Endothelial cell of umbilical vein (primary cell): Measurements from ENCODE around the gene SRPK2. TPM values are rescaled to one million over a fixed set of nuclear protein-coding genes. Genes with fewer than 3 reads are reported as not detected.

ENCODE experiments used
- BruUV-seq: library from RNA; stranded (reverse); fragments of 400-500 nt; replicated peaks from 2 replicates; lab custom pipeline; 2021; lab: Mats Ljungman, UMichigan
- CTCF ChIA-PET: fragments of 300-600, 350-600 bp; sonication (Branson Sonifier 250); formaldehyde crosslinking; loops from one replicate; lab custom pipeline; 2021; ENCODE audit warnings: antibody characterized with exemption, inconsistent platforms; lab: Charles Lee
- POLR2A ChIA-PET: fragments of 300-600, 350-600 bp; sonication (Branson Sonifier 250); formaldehyde crosslinking; loops from one replicate; lab custom pipeline; 2021; ENCODE audit warnings: antibody characterized with exemption, inconsistent platforms; lab: Charles Lee
- DNase-seq: peaks from one replicate; pipeline ENCODE4 v3.0.0-alpha.2; 2011; ENCODE audit warnings: low read depth, low spot score
- FAIRE-seq: peaks from 2 replicates; lab custom pipeline; 2011; peaks lifted over from hg19 to GRCh38; lab: Jason Lieb, UNC
- H2AFZ ChIP-seq: 2 replicates; pipeline ENCODE4 v1.6.0; 2012; ENCODE audit warnings: low read depth, low read length, control low read depth, inconsistent platforms
- H3K27ac ChIP-seq: 2 replicates; pipeline ENCODE4 v1.5.1; 2011; ENCODE audit warnings: low read depth, mild to moderate bottlenecking, control low read depth, low read length, moderate library complexity; ENCODE audit not compliant: insufficient read depth
- H3K27me3 ChIP-seq, 2 experiments: 2 replicates each; pipeline versions ENCODE4 v1.6.0 to v1.6.1; 2011; ENCODE audit warnings: low read length in 2 of 2, mixed read lengths in 1 of 2; ENCODE audit not compliant: control insufficient read depth in 2 of 2, insufficient read depth in 2 of 2
- H3K36me3 ChIP-seq, 2 experiments: 2 replicates in 1 of 2; 3 replicates in 1 of 2; pipeline ENCODE4 v1.5.1; 2011; ENCODE audit warnings: low read length in 2 of 2, mild to moderate bottlenecking in 1 of 2, moderate library complexity in 1 of 2; ENCODE audit not compliant: control insufficient read depth in 2 of 2, insufficient read depth in 2 of 2; ENCODE audit errors: extremely low read depth in 1 of 2
- H3K4me1 ChIP-seq: 3 replicates; pipeline ENCODE4 v1.5.1; 2011; ENCODE audit warnings: mild to moderate bottlenecking, low read length; ENCODE audit not compliant: control insufficient read depth, insufficient read depth; ENCODE audit errors: extremely low read depth
- H3K4me2 ChIP-seq: 2 replicates; pipeline ENCODE4 v1.6.1; 2011; ENCODE audit warnings: low read length, control low read depth, mixed read lengths; ENCODE audit not compliant: insufficient read depth
- H3K4me3 ChIP-seq, 3 experiments: fragments of 200-600 bp in 1 of 3; sonication (generic), shearing (Covaris generic) in 1 of 3; replicated peaks in 1 of 3; 2 replicates each; pipeline ENCODE4 v1.5.1; 2011 to 2016; ENCODE audit warnings: control low read depth in 3 of 3, low read length in 3 of 3, mild to moderate bottlenecking in 2 of 3, inconsistent platforms in 1 of 3, low read depth in 1 of 3, moderate library complexity in 1 of 3; ENCODE audit not compliant: insufficient read depth in 1 of 3
- H3K79me2 ChIP-seq: 2 replicates; pipeline ENCODE4 v1.6.0; 2012; ENCODE audit warnings: low read length, inconsistent platforms; ENCODE audit not compliant: control insufficient read depth, insufficient read depth
- H3K9ac ChIP-seq: replicated peaks from 2 replicates; pipeline ENCODE3; 2011; ENCODE audit warnings: low read length, control low read depth; ENCODE audit not compliant: insufficient read depth; ENCODE audit errors: extremely low read depth
- H3K9me1 ChIP-seq: replicated peaks from 3 replicates; pipeline ENCODE4 v1.6.0; 2011; ENCODE audit warnings: mild to moderate bottlenecking, low read length; ENCODE audit not compliant: control insufficient read depth, insufficient read depth; ENCODE audit errors: extremely low read depth
- H3K9me3 ChIP-seq: replicated peaks from 2 replicates; pipeline ENCODE4 v1.5.1; 2012; ENCODE audit warnings: low read length, inconsistent platforms; ENCODE audit not compliant: control insufficient read depth, insufficient read depth
- H4K20me1 ChIP-seq: replicated peaks from 2 replicates; pipeline ENCODE3; 2011; ENCODE audit warnings: mild to moderate bottlenecking, low read length; ENCODE audit not compliant: control insufficient read depth, insufficient read depth; ENCODE audit errors: extremely low read depth
- EZH2 ChIP-seq: IDR thresholded peaks from 2 replicates; pipeline ENCODE4 v1.6.1; 2012; ENCODE audit warnings: borderline replicate concordance, low read depth, mild to moderate bottlenecking, moderate library complexity, low read length, inconsistent platforms; ENCODE audit not compliant: severe bottlenecking
- FOS ChIP-seq: IDR thresholded peaks from 2 replicates; pipeline ENCODE4 v1.6.1; 2011; ENCODE audit warnings: mild to moderate bottlenecking, low read length, moderate library complexity, borderline replicate concordance; ENCODE audit not compliant: insufficient read depth
- GATA2 ChIP-seq: IDR thresholded peaks from 2 replicates; pipeline ENCODE4 v1.7.0; 2011; ENCODE audit warnings: low read depth, mild to moderate bottlenecking, moderate library complexity, mixed read lengths, low read length; ENCODE audit not compliant: insufficient read length, insufficient read depth
- JUN ChIP-seq: IDR thresholded peaks from 2 replicates; pipeline ENCODE4 v1.6.1; 2011; ENCODE audit warnings: borderline replicate concordance, low read depth; ENCODE audit not compliant: insufficient read length, insufficient read depth
- MAX ChIP-seq: IDR thresholded peaks from 2 replicates; pipeline ENCODE4 v1.6.1; 2011; ENCODE audit not compliant: insufficient read depth, insufficient read length
- MYC ChIP-seq: IDR thresholded peaks from one replicate; pipeline ENCODE4 v1.6.1; 2011; ENCODE audit warnings: mild to moderate bottlenecking, low read depth, low read length
- POLR2A ChIP-seq: IDR thresholded peaks from 2 replicates; pipeline ENCODE4 v1.6.1; 2012; ENCODE audit warnings: low read depth, mild to moderate bottlenecking, control low read depth, low read length
- POLR2AphosphoS5 ChIP-seq: IDR thresholded peaks from 2 replicates; pipeline ENCODE4 v1.6.1; 2012; ENCODE audit warnings: low read depth, mild to moderate bottlenecking, control low read depth, low read length, moderate library complexity; ENCODE audit not compliant: insufficient read depth
- dilution Hi-C: fragments of 300-500 bp; cut with MboI; formaldehyde crosslinking; loops from one replicate; pipeline ENCODE4 v1.15.0; 2019; ENCODE audit warnings: low sequenced_read_pairs; ENCODE audit not compliant: extremely low pct_ligation_motif_present
- intact Hi-C: fragments of 100-400 bp; cut with micrococcal nuclease; formaldehyde crosslinking; loops from one replicate; pipeline ENCODE4 v1.10.0; 2022
- polyA plus RNA-seq, 4 experiments: library from polyadenylated mRNA; depleted of rRNA in 3 of 4; stranded (reverse) in 3 of 4; unstranded in 1 of 4; fragments of >200 nt; gene quantifications; 2 replicates each; pipeline versions ENCODE4 v1.2.1 to v1.2.3, GENCODE V29; 2011 to 2012; ENCODE audit warnings: missing spikeins in 1 of 4
- total RNA-seq: library from RNA; stranded (reverse); gene quantifications from 2 replicates; pipeline ENCODE4 v1.2.3, GENCODE V29; 2021
- TF ChIP-seq, protein P1 (sequence below), 2 donors: IDR thresholded peaks; 1 replicate in 1 of 2; 2 replicates in 1 of 2; pipeline ENCODE4 v1.5.1; 2011; ENCODE audit warnings: low read length in 2 of 2, mild to moderate bottlenecking in 2 of 2, moderate library complexity in 2 of 2, control low read depth in 1 of 2, inconsistent platforms in 1 of 2, low read depth in 1 of 2; ENCODE audit not compliant: insufficient read depth in 1 of 2; ENCODE audit errors: extremely low read depth in 1 of 2

SRPK2 gene
- total and polyA plus RNA-seq, 2 donors (not counting 3 experiments of a cell fraction or from before 2014, with no cell fraction given): 13.4 to 55.2 TPM

DNA sequence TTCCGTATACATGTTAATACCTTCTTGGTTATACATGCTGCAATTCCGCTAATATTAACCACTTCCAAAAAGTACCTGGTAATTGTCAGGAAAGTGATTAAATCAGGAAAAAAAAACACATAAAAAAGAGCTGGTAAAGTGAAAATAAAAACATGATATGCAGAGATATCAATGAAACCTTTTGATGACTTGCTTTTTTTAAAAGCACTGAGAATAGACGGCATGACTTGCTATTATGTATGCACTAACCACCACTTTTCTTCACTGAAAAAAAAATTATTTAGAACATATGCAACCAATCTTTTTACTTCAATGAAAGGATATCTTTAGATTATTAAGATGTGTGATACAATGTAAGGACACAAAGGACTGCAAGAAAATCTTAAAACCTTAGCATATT, 211.7 kb downstream of the SRPK2 start:
- no peaks in the 10 kb centered on the region for H3K9me3 ChIP-seq
- ChIA-PET POLR2A (no interaction called here), CTCF (no interaction called here)
- no peak for TF ChIP-seq JUN
- no peak for TF ChIP-seq GATA2
- no peak for TF ChIP-seq EZH2
- no peak for TF ChIP-seq FOS
- TF ChIP-seq MYC: no peak
- TF ChIP-seq POLR2A: no peak
- intact Hi-C loops (no loop called here), dilution Hi-C loops (no loop called here)
- no TSS peak for BruUV-seq
- DNase-seq (no peak), FAIRE-seq (no peak)
- H3K4me2 ChIP-seq: no peak overlapping the region
- H3K27ac ChIP-seq: no peak overlapping the region
- H2AFZ ChIP-seq: no peak overlapping the region
- H3K36me3 ChIP-seq: no peaks in the 10 kb centered on the region
- no peaks in the 10 kb centered on the region for H3K9me1 ChIP-seq
- H3K4me1 ChIP-seq: no peaks in the 10 kb centered on the region
- peaks cover 7% of the 10 kb centered on the region for H4K20me1 ChIP-seq
- H3K79me2 ChIP-seq: peaks cover 16% of the 10 kb centered on the region
- no peak overlapping the region for H3K9ac ChIP-seq
- H3K27me3 ChIP-seq: no peaks in the 10 kb centered on the region
- no peak overlapping the region for H3K4me3 ChIP-seq

DNA sequence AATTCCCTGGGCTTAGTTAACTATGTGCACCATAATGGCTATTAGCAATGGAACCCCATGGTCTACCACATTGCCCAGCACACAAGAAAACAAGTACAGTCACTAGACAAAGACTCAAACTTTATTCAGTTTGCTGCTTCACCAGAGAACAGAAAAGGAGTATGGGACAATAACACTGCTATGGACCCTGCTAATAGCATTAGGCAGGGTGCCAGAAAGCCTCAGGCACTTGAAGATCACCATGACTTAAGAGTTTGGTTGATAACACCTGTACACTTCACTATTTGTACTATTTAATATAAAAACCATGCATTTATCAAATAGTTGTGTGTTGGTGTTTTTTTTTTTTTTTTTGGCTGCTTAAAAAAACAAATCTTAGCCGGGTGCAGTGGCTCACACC, 215.1 kb downstream of the SRPK2 start:
- H3K9ac ChIP-seq: no peak overlapping the region
- ChIA-PET CTCF (no interaction called here), POLR2A (no interaction called here)
- H3K9me1 ChIP-seq: no peaks in the 10 kb centered on the region
- H3K79me2 ChIP-seq: peaks cover 8% of the 10 kb centered on the region
- no peaks in the 10 kb centered on the region for H3K27me3 ChIP-seq
- no peaks in the 10 kb centered on the region for H3K9me3 ChIP-seq
- DNase-seq (no peak), FAIRE-seq (no peak)
- peaks cover 5% of the 10 kb centered on the region for H4K20me1 ChIP-seq
- H3K4me3 ChIP-seq: no peak overlapping the region
- BruUV-seq: no TSS peak
- dilution Hi-C loops (no loop called here), intact Hi-C loops (no loop called here)
- H3K27ac ChIP-seq: no peak overlapping the region
- no peak for TF ChIP-seq MAX
- no peak for TF ChIP-seq POLR2A
- TF ChIP-seq MYC: no peak
- TF ChIP-seq, protein P1, sequence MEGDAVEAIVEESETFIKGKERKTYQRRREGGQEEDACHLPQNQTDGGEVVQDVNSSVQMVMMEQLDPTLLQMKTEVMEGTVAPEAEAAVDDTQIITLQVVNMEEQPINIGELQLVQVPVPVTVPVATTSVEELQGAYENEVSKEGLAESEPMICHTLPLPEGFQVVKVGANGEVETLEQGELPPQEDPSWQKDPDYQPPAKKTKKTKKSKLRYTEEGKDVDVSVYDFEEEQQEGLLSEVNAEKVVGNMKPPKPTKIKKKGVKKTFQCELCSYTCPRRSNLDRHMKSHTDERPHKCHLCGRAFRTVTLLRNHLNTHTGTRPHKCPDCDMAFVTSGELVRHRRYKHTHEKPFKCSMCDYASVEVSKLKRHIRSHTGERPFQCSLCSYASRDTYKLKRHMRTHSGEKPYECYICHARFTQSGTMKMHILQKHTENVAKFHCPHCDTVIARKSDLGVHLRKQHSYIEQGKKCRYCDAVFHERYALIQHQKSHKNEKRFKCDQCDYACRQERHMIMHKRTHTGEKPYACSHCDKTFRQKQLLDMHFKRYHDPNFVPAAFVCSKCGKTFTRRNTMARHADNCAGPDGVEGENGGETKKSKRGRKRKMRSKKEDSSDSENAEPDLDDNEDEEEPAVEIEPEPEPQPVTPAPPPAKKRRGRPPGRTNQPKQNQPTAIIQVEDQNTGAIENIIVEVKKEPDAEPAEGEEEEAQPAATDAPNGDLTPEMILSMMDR (IDR thresholded peaks at IDR 0.05; ENCODE audit: extremely low read depth in 1 of 2, insufficient read depth in 1 of 2, low read depth in 1 of 2, low read length in 2 of 2): no peak
- no peak for TF ChIP-seq JUN
- TF ChIP-seq GATA2: no peak
- TF ChIP-seq EZH2: no peak
- no peak for TF ChIP-seq POLR2AphosphoS5
- TF ChIP-seq FOS: no peak
- H3K36me3 ChIP-seq: no peaks in the 10 kb centered on the region
- no peak overlapping the region for H2AFZ ChIP-seq
- no peak overlapping the region for H3K4me2 ChIP-seq
- H3K4me1 ChIP-seq: no peaks in the 10 kb centered on the region
